Fibroblast of pulmonary artery (primary cell): Measurements from ENCODE around the gene PLPPR1.

Experiments
- DNase-seq: peaks from one replicate; pipeline ENCODE4 v3.0.0-alpha.2; 2010; ENCODE audit warnings: low read depth
- H3K4me3 ChIP-seq: replicated peaks from 2 replicates; pipeline ENCODE4 v1.5.1; 2011; ENCODE audit warnings: low read depth, mild to moderate bottlenecking, control low read depth, low read length, moderate library complexity
- CTCF ChIP-seq: IDR thresholded peaks from 2 replicates; pipeline ENCODE4 v1.5.1; 2011; ENCODE audit warnings: mild to moderate bottlenecking, control low read depth, low read length, inconsistent platforms; ENCODE audit errors: missing control alignments

PLPPR1 gene

GRCh38 chr9:101047848-101048397 is 19.4 kb downstream of the PLPPR1 start:
- TF ChIP-seq CTCF = no peak
- no peak overlapping the region for H3K4me3 ChIP-seq
- DNase-seq = peak; percentile 2

GRCh38 chr9:101050650-101051049 is 22.1 kb downstream of the PLPPR1 start:
- DNase-seq = no peak
- no peak overlapping the region for H3K4me3 ChIP-seq
- no peak for TF ChIP-seq CTCF

GRCh38 chr9:101054657-101055056 is 26.1 kb downstream of the PLPPR1 start:
- DNase-seq = no peak
- no peak for TF ChIP-seq CTCF
- H3K4me3 ChIP-seq = no peak overlapping the region

- TF ChIP-seq CTCF = no peak
- DNase-seq = no peak
- no peak overlapping the region for H3K4me3 ChIP-seq
Measured at GRCh38 chr9:101055516-101055915, 27.0 kb downstream of the PLPPR1 start.

- no peak for TF ChIP-seq CTCF
- no peak for DNase-seq
Measured at GRCh38 chr9:101062686-101063085, 34.2 kb downstream of the PLPPR1 start.

GRCh38 chr9:101063192-101063591 is 34.7 kb downstream of the PLPPR1 start:
- TF ChIP-seq CTCF = no peak
- H3K4me3 ChIP-seq = no peak overlapping the region
- no peak for DNase-seq

More at GRCh38 chr9:101062686-101063085, 34.2 kb downstream of the PLPPR1 start:
- no peak overlapping the region for H3K4me3 ChIP-seq

GRCh38 chr9:101064206-101064605 is 35.7 kb downstream of the PLPPR1 start:
- TF ChIP-seq CTCF = no peak
- no peak for DNase-seq
- no peak overlapping the region for H3K4me3 ChIP-seq
